HG02938 (cell line): ENCODE data around the gene ZIC1.

Experiments
- ATAC-seq: cut with Tn5 transposase; IDR thresholded peaks from one replicate; pipeline ENCODE4 v1.9.1; 2021; ENCODE audit warnings: mild to moderate bottlenecking, moderate library complexity; ENCODE audit not compliant: unreplicated experiment

ZIC1 gene

DNA sequence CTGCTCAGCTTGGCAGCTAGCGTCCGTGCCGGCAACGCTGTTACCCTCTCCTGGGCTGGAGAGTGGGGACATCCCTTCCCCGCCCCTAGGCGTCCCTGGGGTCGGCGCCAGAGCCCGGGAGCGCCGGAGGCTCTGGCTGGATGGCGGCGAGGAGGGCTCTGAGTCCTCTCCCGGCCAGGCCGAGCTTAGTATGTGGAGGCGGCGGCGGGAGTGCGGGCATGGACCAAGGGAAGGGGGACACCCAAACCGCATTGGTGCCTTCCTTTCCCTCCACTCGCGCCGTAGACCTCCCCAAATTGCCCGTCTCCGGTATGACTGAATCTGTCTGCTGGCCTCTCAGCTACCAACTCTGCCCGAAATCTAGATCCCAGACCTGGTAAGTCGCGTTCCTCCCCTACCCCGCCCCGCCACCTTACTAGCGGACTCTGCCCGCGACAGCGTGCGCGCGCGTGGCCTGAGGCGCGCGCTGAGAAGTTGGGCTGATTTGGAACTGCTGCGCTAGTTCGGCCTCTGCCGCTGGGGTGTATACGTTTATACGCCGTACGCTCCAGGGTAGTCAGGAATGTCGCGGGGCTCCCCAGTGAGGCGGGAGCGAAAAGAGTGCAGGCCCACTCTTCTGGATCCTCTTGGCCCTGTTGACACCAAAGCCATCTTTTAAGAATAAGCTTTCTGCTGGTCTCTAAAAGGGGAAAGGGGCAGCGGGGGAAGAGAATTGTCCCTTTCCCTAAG is 12.2 kb downstream of the ZIC1 start:
- no peak for ATAC-seq

DNA sequence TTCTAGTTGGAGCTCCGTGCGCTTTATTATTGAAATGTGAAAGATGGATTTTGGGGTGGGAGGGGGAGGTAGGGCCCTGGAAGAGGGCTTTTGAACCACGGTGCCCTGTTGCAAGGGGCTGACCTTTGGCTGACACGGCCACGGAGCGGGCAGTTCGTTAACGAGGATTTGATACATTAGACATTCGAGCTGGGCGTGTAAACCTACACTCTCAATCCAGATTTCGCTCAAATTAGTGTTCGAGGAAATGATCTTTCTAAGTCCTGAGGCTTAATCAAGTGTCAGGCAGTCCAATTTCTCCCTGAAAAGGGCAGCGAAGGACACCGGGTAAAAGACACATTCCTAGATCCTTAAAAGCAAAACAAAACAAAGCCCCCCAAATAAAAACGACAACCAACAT is 13.0 kb downstream of the ZIC1 start:
- no peak for ATAC-seq

DNA sequence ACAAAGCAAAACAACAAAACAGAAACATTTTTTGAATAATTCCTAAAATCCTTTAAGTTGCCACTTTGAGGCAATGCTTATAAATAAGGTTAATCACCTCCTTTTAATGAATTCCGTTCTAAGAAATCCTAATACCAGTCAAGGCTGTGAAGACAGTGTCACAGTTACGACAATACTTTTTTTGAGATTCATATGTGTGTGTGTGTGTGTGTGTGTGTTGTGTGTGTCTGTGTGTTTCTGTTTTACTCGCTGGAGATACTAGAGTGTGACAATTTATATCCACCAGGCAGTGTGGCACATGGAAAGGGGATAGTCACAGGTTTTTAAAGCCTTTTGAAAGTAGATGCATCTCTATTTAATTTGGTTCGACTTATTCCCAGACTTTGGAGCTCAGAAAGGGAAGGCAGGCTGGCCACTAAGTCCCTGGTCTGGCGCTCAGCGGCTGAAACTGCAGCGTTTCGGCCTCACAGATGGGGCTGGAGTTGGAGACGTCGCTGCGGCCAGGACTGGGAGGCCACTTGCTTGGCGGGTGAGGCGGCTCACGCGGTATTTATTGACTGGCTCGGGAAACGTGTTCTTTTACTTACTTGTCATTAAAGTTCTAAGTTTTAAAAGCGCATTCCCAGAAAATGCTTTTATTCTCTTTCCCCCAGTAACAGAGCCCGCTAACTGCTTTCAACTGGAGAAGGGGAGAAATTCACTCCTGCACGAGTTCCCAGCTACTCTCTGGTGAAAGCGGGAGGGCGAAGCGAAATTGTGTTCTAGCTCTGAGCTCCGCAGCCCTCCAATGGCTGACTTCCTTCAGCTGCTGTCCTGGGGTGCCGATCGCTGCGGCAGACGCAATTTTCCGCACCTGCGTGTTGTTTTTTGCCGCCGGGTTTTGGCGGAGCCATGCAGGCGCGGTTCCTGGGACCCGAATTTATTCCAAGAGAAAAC is 13.7 kb downstream of the ZIC1 start:
- ATAC-seq: no peak

DNA sequence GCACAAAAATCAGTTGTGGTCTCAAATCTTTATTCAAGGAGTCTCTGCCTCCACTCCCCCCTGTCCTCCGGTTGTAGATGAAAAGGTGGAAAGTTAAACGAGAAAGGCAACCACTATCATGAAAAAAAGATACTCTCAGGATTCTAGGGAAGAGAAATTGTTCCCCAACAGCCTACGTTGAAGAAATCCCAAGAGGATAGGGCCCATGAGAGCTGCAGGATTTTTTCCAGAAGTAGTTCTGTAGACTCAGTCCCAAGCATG is 14.3 kb downstream of the ZIC1 start:
- no peak for ATAC-seq

DNA sequence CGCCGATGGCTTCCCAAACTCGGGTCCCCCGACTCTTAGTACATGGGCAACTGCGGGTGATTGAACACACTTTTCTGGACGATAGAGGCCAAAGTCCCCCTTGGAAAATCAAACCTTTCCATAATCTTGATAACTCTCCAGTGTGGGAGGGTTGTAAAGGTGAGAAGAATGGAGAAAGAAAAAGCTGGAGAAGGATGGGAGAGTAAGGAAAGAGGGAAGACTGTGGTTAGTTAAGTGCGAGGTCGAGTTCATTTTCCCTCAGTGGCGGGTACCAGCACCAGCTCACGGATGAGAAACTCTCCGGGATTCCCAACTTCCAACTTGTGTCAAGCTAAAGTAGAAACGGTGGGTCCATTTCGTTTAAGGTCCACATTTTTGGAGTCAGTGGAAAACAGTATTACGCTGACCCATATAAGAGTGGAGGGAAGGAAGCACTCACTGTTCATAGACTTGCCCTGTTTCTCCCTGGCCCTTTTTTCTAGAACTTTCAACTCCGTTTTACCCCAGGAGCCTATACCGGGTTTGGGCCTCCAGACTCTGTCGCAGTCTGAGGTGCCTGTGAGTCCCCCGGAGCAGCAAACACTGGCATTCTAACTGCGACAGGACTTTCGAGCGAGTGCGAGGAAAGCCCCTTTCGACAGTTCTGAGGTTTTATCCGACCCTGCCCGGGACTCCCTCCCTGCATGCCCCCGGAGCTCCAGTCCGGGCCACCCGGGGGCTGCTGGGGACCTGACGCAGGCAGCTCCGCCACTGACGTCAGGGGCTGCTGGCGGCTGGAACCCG is 14.8 kb downstream of the ZIC1 start:
- ATAC-seq: no peak

DNA sequence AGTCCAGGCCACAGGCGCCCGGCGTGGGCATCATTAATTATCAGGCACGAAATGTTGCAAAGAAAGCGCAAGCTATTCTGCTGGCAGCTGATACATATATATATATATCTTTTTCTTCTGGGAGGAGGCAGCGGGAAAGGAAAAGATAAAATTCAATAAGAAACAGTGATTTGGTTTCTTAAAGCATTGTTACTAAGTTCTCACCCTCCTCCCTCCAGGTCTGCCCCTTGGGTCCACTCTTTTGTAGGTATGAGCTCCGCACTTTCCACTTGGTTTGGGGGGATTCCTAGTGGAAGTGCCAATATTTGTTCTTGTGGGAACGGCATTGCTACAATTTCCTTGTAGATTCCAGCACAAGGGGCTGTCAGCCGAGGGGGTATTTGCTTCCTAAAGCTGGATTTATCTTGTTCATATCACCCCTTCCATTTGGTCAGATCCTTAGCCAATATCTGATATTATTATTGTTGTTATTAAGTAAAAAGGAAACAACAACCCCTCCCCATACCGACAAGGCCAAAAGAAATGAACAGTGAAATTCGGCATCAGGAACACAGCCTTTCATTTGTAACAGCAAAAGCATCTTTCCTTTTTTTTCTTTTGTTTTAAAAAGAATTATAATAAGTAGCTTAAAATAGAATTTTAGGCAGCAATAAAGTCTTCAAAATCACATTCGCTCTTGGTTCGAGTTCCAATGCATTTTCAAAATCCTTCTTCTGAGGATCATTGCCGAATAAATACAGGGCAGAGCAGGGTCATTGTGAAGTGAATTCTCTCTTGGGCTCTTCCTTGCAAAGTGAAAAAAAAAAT is 15.6 kb downstream of the ZIC1 start:
- ATAC-seq: no peak

DNA sequence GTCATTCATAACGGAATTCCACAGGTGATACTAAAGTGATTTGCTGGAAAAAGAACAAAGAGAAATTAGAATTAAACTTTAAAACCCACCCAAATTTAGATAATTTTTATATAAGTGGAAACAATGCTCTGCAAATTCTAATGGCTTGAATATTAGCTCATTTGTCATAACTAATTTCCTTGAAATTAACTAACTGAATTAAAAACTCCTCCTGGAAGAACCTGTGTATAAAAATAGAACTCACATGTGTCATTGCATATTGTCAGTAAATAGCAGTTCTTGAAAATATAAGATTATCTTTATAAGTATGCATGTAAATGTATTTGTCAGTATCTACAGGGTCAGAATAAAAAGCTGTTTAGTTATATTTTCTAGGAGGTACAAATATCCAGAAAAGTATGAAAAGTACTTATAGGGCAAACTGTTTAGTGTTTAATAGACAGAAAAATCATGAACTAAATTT is 16.3 kb downstream of the ZIC1 start:
- no peak for ATAC-seq

DNA sequence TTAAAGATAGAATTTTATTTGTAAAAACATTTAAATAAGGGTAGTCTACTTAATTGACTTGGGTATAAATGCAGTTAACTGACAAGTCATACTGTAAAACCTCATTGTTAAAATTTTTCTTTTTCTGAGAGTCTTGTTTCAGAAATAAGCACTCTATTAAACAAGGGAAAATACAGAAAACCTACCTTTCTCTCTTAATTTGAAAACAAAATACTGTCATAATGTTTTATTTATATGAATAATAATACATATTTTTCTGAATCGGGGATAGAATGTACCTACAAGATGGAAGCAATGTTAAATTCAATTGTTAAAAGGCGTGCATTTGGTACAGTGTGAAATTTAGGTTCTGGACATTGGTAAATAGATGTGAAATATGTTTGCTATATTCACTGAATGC is 17.8 kb downstream of the ZIC1 start:
- no peak for ATAC-seq

DNA sequence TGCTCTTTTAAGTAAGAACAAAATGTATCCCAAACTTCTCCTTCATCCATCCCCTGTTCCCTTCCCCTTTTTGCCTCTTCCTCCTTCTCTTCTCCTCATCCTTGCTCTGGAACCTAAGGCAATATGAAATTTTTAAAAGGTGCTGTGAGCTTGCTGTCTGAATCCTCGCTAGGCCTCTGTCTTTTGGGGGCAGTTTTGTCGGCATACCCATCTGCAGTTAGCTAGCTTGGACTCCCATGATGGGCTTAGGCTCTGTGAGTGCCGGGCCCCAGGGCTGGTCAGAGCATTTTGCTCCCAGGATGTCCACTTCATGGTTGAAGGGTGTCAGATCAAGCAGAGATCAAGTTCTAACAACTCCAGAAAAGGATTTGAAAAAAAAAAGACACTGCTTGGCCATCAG is 18.6 kb downstream of the ZIC1 start:
- no peak for ATAC-seq

DNA sequence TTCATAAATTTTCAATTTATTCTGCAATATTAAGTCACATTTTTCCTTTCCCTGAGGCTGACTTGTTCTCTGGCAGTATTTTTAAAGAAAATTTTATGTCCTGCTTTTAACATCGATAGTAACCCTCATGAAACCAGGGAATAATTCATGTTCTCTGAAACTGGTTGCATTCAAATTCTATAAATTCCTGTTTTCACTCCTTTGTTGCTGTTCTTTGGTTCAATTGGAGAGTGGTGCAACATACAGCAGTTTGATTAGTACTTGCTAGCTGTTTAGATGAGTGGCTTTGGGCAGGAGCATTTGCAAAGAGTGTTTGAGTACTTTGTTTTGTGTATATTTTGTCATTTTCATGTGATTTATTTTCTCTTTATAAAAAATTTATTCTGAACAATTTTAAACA is 19.2 kb downstream of the ZIC1 start:
- ATAC-seq: no peak

DNA sequence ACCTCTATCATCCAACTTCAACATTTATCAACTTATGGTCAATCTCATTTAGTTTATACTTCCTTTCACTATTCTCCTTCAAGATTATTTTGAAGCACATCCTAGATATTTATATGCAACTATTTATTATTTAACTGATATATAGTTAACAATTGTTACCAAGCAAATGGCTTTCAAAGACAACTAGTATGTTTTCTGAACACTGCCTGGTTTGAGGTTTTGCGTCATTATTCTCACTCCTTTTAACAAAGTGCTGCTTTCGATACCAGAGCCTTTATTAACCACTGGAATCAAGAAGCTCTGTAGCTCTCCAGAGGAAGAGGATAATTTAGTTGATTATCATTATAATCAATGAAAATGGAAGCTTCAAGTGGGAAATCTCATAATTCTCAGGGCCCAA is 19.6 kb downstream of the ZIC1 start:
- ATAC-seq: no peak

DNA sequence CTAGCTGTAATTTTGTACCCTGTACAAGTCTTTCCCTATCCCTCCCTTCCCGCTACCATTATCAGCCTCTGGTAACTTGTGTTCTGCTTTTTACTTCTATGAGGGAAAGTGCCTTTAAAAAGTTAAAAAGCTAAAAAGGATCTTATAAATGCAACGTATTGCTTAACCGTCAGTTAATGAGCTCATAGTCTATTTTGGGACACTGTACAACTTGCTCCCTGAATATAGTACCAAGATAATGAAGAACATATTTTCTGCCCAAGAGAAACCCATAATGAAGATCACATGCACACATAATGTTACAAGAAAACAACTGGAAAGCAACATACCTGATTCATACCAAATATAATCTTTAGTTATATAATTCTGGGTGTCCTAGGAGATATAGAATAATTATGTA is 22.6 kb downstream of the ZIC1 start:
- no peak for ATAC-seq

DNA sequence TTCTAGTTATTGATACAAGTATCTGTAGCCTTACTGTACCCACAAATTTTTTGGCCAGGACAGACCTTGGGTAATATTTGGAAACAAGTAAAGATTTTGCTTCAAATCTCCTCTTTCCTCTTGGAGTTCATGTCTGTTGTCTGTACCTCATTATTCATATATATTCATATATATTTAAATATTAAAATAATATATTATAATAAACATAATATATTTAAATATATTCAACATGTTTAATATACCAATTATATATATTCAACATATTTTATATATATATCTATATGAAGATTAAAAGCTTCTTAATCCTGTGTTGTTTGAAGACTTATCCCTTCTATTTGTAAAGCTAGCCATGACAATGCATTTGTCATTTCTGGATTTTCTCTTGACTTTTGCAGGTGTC is 38.1 kb downstream of the ZIC1 start:
- ATAC-seq: no peak

DNA sequence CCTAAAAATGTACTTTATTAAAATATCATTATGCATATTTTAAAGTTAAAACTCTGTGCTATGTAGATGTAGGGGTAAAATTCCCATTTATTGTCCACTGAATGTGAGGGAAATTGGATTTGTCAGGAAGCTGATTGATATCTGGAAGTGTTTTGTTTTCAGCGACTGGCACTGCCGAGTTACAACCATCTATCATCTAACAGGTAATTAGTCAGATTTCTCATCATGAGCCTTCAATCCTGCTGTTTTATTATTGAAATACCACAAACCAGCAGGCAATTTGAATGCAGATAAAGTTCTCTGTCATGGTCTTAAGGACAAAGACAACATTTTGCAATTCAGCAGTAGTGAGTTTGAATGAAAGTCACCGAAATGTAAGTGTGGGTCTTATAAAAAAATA is 40.5 kb downstream of the ZIC1 start:
- no peak for ATAC-seq

DNA sequence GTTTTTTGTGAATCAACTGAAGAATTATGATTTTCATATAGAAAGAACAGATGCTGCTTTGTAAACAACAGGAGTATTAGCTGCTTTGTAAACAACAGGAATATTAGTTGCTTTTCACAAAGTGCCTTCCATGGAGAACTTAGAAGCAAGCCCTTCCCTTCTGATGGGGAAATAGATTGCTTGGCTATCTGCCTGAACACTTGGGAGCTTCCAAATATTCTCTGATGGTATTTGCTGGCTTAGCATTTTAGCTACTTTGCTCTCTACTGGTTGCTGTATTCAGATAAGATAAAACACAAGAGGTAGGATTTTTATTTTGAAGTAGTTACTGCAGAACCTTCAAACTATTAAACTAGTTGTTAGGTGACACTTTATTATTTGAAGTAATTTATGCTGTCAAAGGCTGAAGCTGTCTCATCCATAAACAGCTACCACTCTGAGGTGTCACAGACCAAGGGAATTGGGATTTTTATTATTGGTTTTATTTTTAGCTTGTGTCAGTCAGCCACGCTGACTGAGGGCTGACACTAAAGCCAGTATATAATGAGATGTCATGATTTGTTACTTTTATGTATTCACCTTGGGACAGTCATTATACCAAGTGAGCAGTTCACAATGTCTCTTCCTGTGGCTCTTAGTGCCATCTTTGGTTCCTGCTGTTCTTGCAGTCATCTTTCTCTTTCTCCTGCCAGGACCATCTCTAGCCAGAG is 50.0 kb downstream of the ZIC1 start:
- no peak for ATAC-seq

DNA sequence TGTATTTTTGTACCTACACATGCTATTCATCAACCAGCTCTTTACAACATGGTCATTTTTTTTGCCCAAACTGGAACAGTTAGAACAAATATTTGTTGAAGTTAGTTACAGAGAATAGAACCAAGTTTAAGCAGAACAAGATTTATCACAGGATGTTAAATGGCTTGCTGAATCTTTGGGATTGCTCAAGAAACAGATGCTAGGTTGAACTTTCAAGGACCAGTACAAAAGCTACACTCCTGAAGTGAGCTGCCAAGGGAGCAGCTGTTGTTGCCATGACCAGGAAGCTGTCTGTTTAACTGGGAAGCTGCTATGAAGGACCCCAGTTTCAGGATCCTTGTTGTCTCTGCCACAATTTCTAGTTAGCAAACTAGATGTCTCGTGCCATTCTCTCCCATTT is 53.7 kb downstream of the ZIC1 start:
- ATAC-seq: no peak
